Kidney (tissue), 14 donors: ENCODE measurements around the gene TENM4. TPM values are rescaled to one million over a fixed set of nuclear protein-coding genes. Genes with fewer than 3 reads are reported as not detected.
A peak's percentile ranks its signal among the peaks of the same experiment; 100 is the strongest.

Experiments used
- DNase-seq, 5 donors: peaks; one replicate each; pipeline ENCODE4 v3.0.0-alpha.2; 2013 to 2020
- FAIRE-seq: peaks from 2 replicates; lab custom pipeline; 2012; peaks lifted over from hg19 to GRCh38; lab: Jason Lieb, UNC
- H3K27ac ChIP-seq, 2 donors: one replicate each; pipeline ENCODE4 v1.7.0; 2013; ENCODE audit warnings: low read depth in 2 of 2, low read length in 2 of 2, inconsistent platforms in 1 of 2
- H3K27me3 ChIP-seq: one replicate; pipeline ENCODE4 v1.7.1; 2013; ENCODE audit warnings: low read length, inconsistent platforms; ENCODE audit not compliant: control insufficient read depth, insufficient read depth
- H3K36me3 ChIP-seq, 3 donors: one replicate each; pipeline versions ENCODE4 v1.7.0 to v1.7.1; 2013; ENCODE audit warnings: low read length in 3 of 3, control low read depth in 1 of 3, inconsistent platforms in 1 of 3; ENCODE audit not compliant: insufficient read depth in 3 of 3, control insufficient read depth in 2 of 3
- H3K4me1 ChIP-seq, 3 donors: one replicate each; pipeline versions ENCODE4 v1.7.0 to v1.7.1; 2013; ENCODE audit warnings: low read length in 3 of 3, inconsistent platforms in 1 of 3, low read depth in 1 of 3; ENCODE audit not compliant: control insufficient read depth in 2 of 3, insufficient read depth in 2 of 3
- H3K4me3 ChIP-seq, 3 donors: one replicate each; pipeline versions ENCODE4 v1.7.0 to v1.8.1; 2013; ENCODE audit warnings: low read length in 3 of 3, control low read depth in 1 of 3, inconsistent platforms in 1 of 3
- H3K9ac ChIP-seq, 3 donors: one replicate each; pipeline versions ENCODE4 v1.7.0 to v1.7.1; 2013; ENCODE audit warnings: low read length in 3 of 3, control low read depth in 1 of 3, inconsistent platforms in 1 of 3
- H3K9me3 ChIP-seq, 3 donors: one replicate each; pipeline versions ENCODE4 v1.7.0 to v1.7.1; 2013; ENCODE audit warnings: low read length in 3 of 3, control low read depth in 1 of 3, inconsistent platforms in 1 of 3; ENCODE audit not compliant: control insufficient read depth in 2 of 3, insufficient read depth in 1 of 3
- intact Hi-C: fragments of 100-400 bp; cut with DNase I; formaldehyde crosslinking; loops from one replicate; pipeline ENCODE4 v1.11.1; 2022
- polyA plus RNA-seq: library from polyadenylated mRNA; stranded (reverse); fragments of 350-450 nt; fragmentation: Illumina TruSeq; extraction: RNeasy Lipid Tissue Mini Kit (QIAGEN cat#74804); gene quantifications from one replicate; pipeline ENCODE4 v1.2.3, GENCODE V29; 2014; ENCODE audit warnings: low read depth, low replicate concordance; ENCODE audit not compliant: insufficient read depth
- total RNA-seq: library from RNA; stranded (reverse); fragmentation: NEBNext Ultra II Directional; extraction: Animal tissue kit (Norgen Biotek cat#: 25700); gene quantifications from one replicate; pipeline ENCODE4 v1.2.1, GENCODE V29; 2021
- TF ChIP-seq, protein P1 (sequence below): IDR thresholded peaks from 3 replicates; pipeline ENCODE4 v1.5.1; 2012; ENCODE audit warnings: mild to moderate bottlenecking, moderate library complexity, borderline replicate concordance; ENCODE audit not compliant: insufficient read depth; ENCODE audit errors: extremely low read depth
- donor health status: control.
- donor health status: control.
- donor health status: control.
- donor health status: control.
- donor health status: control.
- donor health status: DM: yes; HTN: yes; CAD: no.
- donor health status: Normal renal cell carcinoma (clear cell type).

Gene TENM4
- total and polyA plus RNA-seq, 2 donors from 2014 or later = 0.34 to 31.0 TPM

DNA sequence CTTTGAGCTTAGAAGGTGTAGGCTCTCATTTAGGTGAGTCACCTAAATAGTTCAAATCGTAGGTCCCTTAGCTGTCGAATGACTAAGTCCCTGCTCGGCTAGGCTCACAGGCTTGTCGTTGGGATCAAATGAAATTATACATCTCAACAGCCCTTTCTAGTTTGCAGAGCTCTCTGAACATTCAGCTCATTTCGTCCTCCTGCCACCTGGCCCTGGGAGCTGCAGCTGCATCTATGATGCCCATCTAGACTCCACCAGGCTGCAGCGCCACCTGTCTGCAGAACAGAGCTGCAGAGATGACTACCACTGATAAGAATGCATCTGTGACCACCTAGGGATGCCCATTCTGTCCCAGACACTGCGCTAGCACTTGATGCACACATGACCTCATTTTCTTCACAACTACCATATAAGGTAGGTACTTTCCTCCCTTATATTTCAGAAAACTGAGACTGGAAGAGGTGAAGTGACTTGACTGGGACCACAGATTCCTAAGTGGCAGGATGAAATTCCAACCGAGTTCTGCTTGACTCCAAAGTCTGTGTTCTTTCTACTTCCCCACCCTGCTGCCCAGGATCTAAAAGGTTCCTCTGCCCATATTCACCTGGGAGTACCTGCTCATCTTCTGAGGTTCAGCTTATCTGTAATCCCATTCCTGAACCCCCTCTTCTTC, 725.1 kb downstream of the TENM4 start:
- Histone ChIP-seq H3K9ac (no peak overlapping the region), H3K36me3 (no peaks in the 10 kb centered on the region), H3K9me3 (no peaks in the 10 kb centered on the region), H3K4me3 (no peak overlapping the region), H3K27ac (no peak overlapping the region), H3K4me1 (no peaks in the 10 kb centered on the region), H3K27me3 (no peaks in the 10 kb centered on the region)
- FAIRE-seq (no peak), DNase-seq (peak in 4 of 5 donors; percentile 67 to 81 (median 76))
- intact Hi-C loops = no loop called here
- TF ChIP-seq, protein P1, sequence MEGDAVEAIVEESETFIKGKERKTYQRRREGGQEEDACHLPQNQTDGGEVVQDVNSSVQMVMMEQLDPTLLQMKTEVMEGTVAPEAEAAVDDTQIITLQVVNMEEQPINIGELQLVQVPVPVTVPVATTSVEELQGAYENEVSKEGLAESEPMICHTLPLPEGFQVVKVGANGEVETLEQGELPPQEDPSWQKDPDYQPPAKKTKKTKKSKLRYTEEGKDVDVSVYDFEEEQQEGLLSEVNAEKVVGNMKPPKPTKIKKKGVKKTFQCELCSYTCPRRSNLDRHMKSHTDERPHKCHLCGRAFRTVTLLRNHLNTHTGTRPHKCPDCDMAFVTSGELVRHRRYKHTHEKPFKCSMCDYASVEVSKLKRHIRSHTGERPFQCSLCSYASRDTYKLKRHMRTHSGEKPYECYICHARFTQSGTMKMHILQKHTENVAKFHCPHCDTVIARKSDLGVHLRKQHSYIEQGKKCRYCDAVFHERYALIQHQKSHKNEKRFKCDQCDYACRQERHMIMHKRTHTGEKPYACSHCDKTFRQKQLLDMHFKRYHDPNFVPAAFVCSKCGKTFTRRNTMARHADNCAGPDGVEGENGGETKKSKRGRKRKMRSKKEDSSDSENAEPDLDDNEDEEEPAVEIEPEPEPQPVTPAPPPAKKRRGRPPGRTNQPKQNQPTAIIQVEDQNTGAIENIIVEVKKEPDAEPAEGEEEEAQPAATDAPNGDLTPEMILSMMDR = peak; percentile 48

DNA sequence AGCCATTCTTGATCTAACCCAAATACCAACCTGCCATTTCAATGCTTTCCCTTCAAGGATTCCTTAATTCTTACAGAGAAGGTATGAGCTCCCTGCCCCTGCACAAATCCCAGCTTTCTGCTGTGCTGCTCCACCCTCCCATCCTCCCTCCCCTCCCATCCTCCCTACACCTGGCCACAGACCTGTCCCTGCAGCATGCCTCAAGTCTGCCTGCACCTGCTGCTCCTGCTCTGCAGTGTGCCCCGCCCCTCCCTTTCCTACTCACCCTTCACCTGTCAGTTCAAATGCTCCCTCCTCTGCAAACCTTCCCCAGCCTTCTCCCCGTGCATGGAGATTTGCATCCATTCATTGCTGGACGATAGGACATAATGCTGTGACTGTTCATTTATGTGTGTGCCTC, 726.3 kb downstream of the TENM4 start:
- H3K4me3 ChIP-seq = no peak overlapping the region
- DNase-seq (no peak), FAIRE-seq (no peak)
- intact Hi-C loops = no loop called here
- TF ChIP-seq, protein P1 = no peak
- no peak overlapping the region for H3K27ac ChIP-seq
- H3K9me3 ChIP-seq = no peaks in the 10 kb centered on the region
- H3K27me3 ChIP-seq = no peaks in the 10 kb centered on the region
- no peaks in the 10 kb centered on the region for H3K36me3 ChIP-seq
- H3K4me1 ChIP-seq = no peaks in the 10 kb centered on the region
- H3K9ac ChIP-seq = no peak overlapping the region

GRCh38 chr11:78711735-78712134, 729.1 kb downstream of the TENM4 start:
- FAIRE-seq (no peak), DNase-seq (no peak)
- Histone ChIP-seq H3K9me3 (no peaks in the 10 kb centered on the region), H3K36me3 (no peaks in the 10 kb centered on the region), H3K27me3 (no peaks in the 10 kb centered on the region), H3K4me3 (no peak overlapping the region), H3K9ac (no peak overlapping the region), H3K27ac (no peak overlapping the region), H3K4me1 (no peaks in the 10 kb centered on the region)
- TF ChIP-seq, protein P1 = no peak
- intact Hi-C loops = no loop called here

DNA sequence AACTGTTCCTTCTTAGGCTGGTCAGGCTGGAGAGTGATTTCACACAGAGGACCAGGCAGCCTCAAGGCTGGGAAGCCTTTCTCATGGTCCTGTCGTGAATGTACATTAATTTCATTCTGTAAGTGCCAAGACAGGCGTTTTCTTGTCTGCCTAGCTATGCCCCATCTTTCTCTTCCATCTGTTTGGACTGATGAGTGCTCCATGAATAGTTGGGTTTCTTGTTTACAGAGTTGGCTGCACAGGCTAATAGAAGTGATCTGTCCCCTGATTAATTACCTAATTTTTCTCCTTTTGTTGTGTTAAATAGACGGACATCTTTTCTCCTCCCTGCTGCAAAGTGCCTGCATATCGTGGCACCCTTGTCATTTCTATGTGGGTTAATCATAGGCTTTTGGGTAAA, 730.4 kb downstream of the TENM4 start:
- Histone ChIP-seq H3K4me1 (no peaks in the 10 kb centered on the region), H3K4me3 (no peak overlapping the region), H3K9me3 (no peaks in the 10 kb centered on the region), H3K27ac (no peak overlapping the region), H3K36me3 (no peaks in the 10 kb centered on the region), H3K27me3 (no peaks in the 10 kb centered on the region), H3K9ac (no peak overlapping the region)
- no peak for DNase-seq
- no peak for FAIRE-seq
- TF ChIP-seq, protein P1 = no peak
- intact Hi-C loops = no loop called here
